CD4-positive, alpha-beta T cell (primary cell): ENCODE measurements around the gene CD2AP. TPM values are rescaled to one million over a fixed set of nuclear protein-coding genes. Genes with fewer than 3 reads are reported as not detected.

Source experiments
- ATAC-seq: fragments of 200-7000 bp; cut with Tn5 transposase; one replicate; pipeline ENCODE4 v1.10.0; 2022; ENCODE audit warnings: mild to moderate bottlenecking; ENCODE audit not compliant: poor library complexity
- CTCF ChIA-PET: fragments of 350-600 bp; sonication (Branson Sonifier 250); formaldehyde crosslinking; loops from one replicate; lab custom pipeline; 2021; ENCODE audit warnings: antibody characterized with exemption, inconsistent platforms; lab: Charles Lee
- POLR2A ChIA-PET: fragments of 350-600 bp; sonication (Branson Sonifier 250); formaldehyde crosslinking; loops from one replicate; lab custom pipeline; 2021; ENCODE audit warnings: antibody characterized with exemption, inconsistent platforms; lab: Charles Lee
- DNase-seq, 14 experiments: peaks; one replicate each; pipeline ENCODE4 v3.0.0-alpha.2; 2013 to 2020; ENCODE audit warnings: mixed read lengths in 2 of 14
- H3K27ac ChIP-seq, 2 donors: one replicate each; pipeline versions ENCODE4 v1.5.1 to v1.7.0; 2013; ENCODE audit warnings: low read length in 2 of 2, low read depth in 1 of 2, mild to moderate bottlenecking in 1 of 2
- H3K27me3 ChIP-seq, 2 experiments: 1 replicate in 1 of 2; 2 replicates in 1 of 2; pipeline versions ENCODE4 v1.6.1 to v1.7.0; 2013; ENCODE audit warnings: low read length in 2 of 2, control low read depth in 1 of 2, mild to moderate bottlenecking in 1 of 2, moderate library complexity in 1 of 2; ENCODE audit not compliant: insufficient read depth in 2 of 2, control insufficient read depth in 1 of 2
- H3K36me3 ChIP-seq: one replicate; pipeline ENCODE4 v1.6.1; 2013; ENCODE audit warnings: low read length, control low read depth; ENCODE audit not compliant: insufficient read depth
- H3K4me1 ChIP-seq: one replicate; pipeline ENCODE4 v1.6.1; 2013; ENCODE audit warnings: low read length, control low read depth; ENCODE audit not compliant: insufficient read depth
- H3K4me3 ChIP-seq: one replicate; pipeline ENCODE4 v1.5.1; 2013; ENCODE audit warnings: mild to moderate bottlenecking, low read length, moderate library complexity
- H3K9me3 ChIP-seq, 2 experiments: 1 replicate in 1 of 2; 2 replicates in 1 of 2; pipeline versions ENCODE4 v1.6.1 to v1.7.0; 2013; ENCODE audit warnings: low read length in 2 of 2, mild to moderate bottlenecking in 2 of 2, control low read depth in 1 of 2, moderate library complexity in 1 of 2; ENCODE audit not compliant: control insufficient read depth in 1 of 2, insufficient read depth in 1 of 2
- H3K27ac Mint-ChIP-seq: one replicate; pipeline ENCODE4 v1.8.0; 2020; ENCODE audit warnings: mixed read lengths
- H3K27me3 Mint-ChIP-seq: one replicate; pipeline ENCODE4 v1.8.0; 2021; ENCODE audit warnings: mixed read lengths
- H3K36me3 Mint-ChIP-seq: one replicate; pipeline ENCODE4 v1.8.0; 2021; ENCODE audit warnings: low read depth, mixed read lengths
- H3K4me1 Mint-ChIP-seq: one replicate; pipeline ENCODE4 v1.8.0; 2021; ENCODE audit warnings: low read depth, mixed read lengths
- H3K4me3 Mint-ChIP-seq: one replicate; pipeline ENCODE4 v1.8.0; 2020; ENCODE audit warnings: mild to moderate bottlenecking, mixed read lengths
- H3K9me3 Mint-ChIP-seq: one replicate; pipeline ENCODE4 v1.8.0; 2020; ENCODE audit warnings: mixed read lengths
- intact Hi-C, 2 experiments: fragments of 100-400 bp; cut with DNase I in 1 of 2; cut with micrococcal nuclease in 1 of 2; formaldehyde crosslinking; loops; one replicate each; pipeline versions ENCODE4 v1.15.1 to v1.9.0; 2023 to 2025; cut with DNase I, micrococcal nuclease
- total RNA-seq, 174 experiments: library from RNA in 2 of 174; stranded (reverse) in 2 of 174; gene quantifications; one replicate each; pipeline ENCODE4 v1.2.3 and lab custom pipeline; 2021 to 2026
- TF ChIP-seq, protein P1 (sequence below): fragments of 200-600 bp; IDR thresholded peaks from one replicate; pipeline ENCODE4 v1.8.0; 2022; ENCODE audit warnings: antibody characterized with exemption, mild to moderate bottlenecking

The CD2AP gene
- total RNA-seq, 2 experiments from 2014 or later: 29.4 to 31.3 TPM

DNA sequence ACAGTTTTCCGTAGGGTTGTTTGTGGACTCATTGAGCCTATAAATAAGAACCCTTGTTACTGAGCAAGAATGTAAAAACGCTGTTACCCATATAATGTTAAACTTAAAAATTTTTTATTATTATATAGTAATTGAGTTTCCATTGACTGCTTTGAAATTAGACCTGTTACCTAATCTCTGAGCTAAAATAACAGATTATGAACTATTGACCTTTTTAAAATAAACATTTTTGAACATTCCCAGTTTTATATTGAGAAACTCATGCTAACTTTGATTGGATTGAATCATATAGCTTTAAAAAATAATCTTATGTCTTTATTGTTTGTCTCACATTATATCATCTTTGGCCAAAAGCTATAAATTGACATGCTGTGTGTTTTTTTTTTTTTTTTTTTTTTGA is 95.5 kb downstream of the CD2AP start:
- peaks cover 4% of the 10 kb centered on the region for H3K4me1 Mint-ChIP-seq
- Histone ChIP-seq H3K9me3 (no peaks in the 10 kb centered on the region), H3K4me3 (no peak overlapping the region), H3K4me1 (no peaks in the 10 kb centered on the region), H3K36me3 (peaks cover 16% of the 10 kb centered on the region), H3K27ac (no peak overlapping the region), H3K27me3 (no peaks in the 10 kb centered on the region)
- ATAC-seq (no peak), DNase-seq (no peak)
- H3K4me3 Mint-ChIP-seq: no peak overlapping the region
- no peaks in the 10 kb centered on the region for H3K27me3 Mint-ChIP-seq
- no peak overlapping the region for H3K27ac Mint-ChIP-seq
- TF ChIP-seq, protein P1, sequence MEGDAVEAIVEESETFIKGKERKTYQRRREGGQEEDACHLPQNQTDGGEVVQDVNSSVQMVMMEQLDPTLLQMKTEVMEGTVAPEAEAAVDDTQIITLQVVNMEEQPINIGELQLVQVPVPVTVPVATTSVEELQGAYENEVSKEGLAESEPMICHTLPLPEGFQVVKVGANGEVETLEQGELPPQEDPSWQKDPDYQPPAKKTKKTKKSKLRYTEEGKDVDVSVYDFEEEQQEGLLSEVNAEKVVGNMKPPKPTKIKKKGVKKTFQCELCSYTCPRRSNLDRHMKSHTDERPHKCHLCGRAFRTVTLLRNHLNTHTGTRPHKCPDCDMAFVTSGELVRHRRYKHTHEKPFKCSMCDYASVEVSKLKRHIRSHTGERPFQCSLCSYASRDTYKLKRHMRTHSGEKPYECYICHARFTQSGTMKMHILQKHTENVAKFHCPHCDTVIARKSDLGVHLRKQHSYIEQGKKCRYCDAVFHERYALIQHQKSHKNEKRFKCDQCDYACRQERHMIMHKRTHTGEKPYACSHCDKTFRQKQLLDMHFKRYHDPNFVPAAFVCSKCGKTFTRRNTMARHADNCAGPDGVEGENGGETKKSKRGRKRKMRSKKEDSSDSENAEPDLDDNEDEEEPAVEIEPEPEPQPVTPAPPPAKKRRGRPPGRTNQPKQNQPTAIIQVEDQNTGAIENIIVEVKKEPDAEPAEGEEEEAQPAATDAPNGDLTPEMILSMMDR: no peak
- CTCF ChIA-PET: no interaction called here
- POLR2A ChIA-PET: no interaction called here
- H3K36me3 Mint-ChIP-seq: peaks cover 25% of the 10 kb centered on the region
- H3K9me3 Mint-ChIP-seq: no peaks in the 10 kb centered on the region
- intact Hi-C loops: loop anchor here in 1 of 2 experiments (10.0 kb wide), 1 partner anchor 98 kb away; the partner anchor contains the start of gene CD2AP

GRCh38 chr6:47574789-47575188 is 97.2 kb downstream of the CD2AP start:
- Histone ChIP-seq H3K4me3 (no peak overlapping the region), H3K36me3 (peaks cover 24% of the 10 kb centered on the region), H3K9me3 (no peaks in the 10 kb centered on the region), H3K4me1 (no peaks in the 10 kb centered on the region), H3K27ac (no peak overlapping the region), H3K27me3 (no peaks in the 10 kb centered on the region)
- H3K27me3 Mint-ChIP-seq: no peaks in the 10 kb centered on the region
- TF ChIP-seq, protein P1: no peak
- ChIA-PET CTCF (no interaction called here), POLR2A (no interaction called here)
- no peaks in the 10 kb centered on the region for H3K9me3 Mint-ChIP-seq
- peaks cover 4% of the 10 kb centered on the region for H3K4me1 Mint-ChIP-seq
- intact Hi-C loops: loop anchor here in 1 of 2 experiments (10.0 kb wide), 1 partner anchor 100 kb away; the partner anchor contains the start of gene CD2AP
- peaks cover 34% of the 10 kb centered on the region for H3K36me3 Mint-ChIP-seq
- no peak overlapping the region for H3K27ac Mint-ChIP-seq
- H3K4me3 Mint-ChIP-seq: no peak overlapping the region
- DNase-seq (no peak), ATAC-seq (no peak)

- Histone ChIP-seq H3K9me3 (no peaks in the 10 kb centered on the region), H3K4me3 (no peak overlapping the region), H3K27me3 (no peaks in the 10 kb centered on the region), H3K36me3 (peaks cover 37% of the 10 kb centered on the region), H3K27ac (no peak overlapping the region), H3K4me1 (no peaks in the 10 kb centered on the region)
- H3K36me3 Mint-ChIP-seq: peaks cover 76% of the 10 kb centered on the region
- H3K4me3 Mint-ChIP-seq: no peak overlapping the region
- no peak for DNase-seq
- no peak overlapping the region for H3K27ac Mint-ChIP-seq
- intact Hi-C loops: loop anchor here in 1 of 2 experiments (10.0 kb wide), 1 partner anchor 104 kb away; the partner anchor contains the start of gene CD2AP
- no peaks in the 10 kb centered on the region for H3K27me3 Mint-ChIP-seq
- TF ChIP-seq, protein P1: no peak
- H3K9me3 Mint-ChIP-seq: no peaks in the 10 kb centered on the region
- ChIA-PET POLR2A (no interaction called here), CTCF (no interaction called here)
- H3K4me1 Mint-ChIP-seq: no peaks in the 10 kb centered on the region
- no peak for ATAC-seq
Observed at GRCh38 chr6:47579040-47579439, 101.5 kb downstream of the CD2AP start.
